ENCODE data around the gene PROM2.

The PROM2 gene

DNA sequence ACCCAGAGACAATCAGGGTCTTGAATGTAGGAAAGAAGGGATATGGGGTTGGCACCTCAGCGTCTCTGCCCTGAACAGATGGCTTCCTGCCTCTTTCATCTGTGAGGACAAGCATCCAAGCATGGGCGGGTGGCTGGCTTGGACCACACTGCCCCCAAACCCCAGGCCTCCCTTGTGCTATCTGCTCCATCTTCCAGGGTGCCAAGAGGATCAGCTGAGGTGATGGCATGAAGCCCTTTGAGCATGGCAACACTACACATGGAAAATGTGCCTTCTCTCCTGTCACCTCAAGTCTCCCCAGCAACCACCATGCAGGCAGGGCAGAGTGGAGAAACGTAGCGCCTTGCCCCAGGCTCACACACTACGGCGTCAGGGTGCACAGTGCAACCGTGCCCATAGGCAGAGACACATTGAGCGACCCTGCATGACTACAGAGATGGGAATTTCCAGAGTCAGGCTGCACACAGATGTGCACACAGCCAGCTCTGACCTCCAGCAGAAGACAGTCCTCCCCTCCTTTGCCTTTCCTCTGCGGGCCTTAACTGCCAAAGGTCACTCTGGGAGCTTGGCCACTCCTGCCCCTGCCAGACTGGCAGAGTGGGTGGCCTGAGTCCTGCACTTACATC is 24.4 kb downstream of the PROM2 start:
- no peaks in the 10 kb centered on the region for H3K36me3 ChIP-seq
- no peaks in the 10 kb centered on the region for H3K9me3 ChIP-seq
- H3K4me1 ChIP-seq, result no peaks in the 10 kb centered on the region
- no peak for DNase-seq
- no peaks in the 10 kb centered on the region for H3K27me3 ChIP-seq
- H3K4me3 ChIP-seq (ENCODE audit: low read depth, low read length), result no peak overlapping the region
- TF ChIP-seq, protein P1, sequence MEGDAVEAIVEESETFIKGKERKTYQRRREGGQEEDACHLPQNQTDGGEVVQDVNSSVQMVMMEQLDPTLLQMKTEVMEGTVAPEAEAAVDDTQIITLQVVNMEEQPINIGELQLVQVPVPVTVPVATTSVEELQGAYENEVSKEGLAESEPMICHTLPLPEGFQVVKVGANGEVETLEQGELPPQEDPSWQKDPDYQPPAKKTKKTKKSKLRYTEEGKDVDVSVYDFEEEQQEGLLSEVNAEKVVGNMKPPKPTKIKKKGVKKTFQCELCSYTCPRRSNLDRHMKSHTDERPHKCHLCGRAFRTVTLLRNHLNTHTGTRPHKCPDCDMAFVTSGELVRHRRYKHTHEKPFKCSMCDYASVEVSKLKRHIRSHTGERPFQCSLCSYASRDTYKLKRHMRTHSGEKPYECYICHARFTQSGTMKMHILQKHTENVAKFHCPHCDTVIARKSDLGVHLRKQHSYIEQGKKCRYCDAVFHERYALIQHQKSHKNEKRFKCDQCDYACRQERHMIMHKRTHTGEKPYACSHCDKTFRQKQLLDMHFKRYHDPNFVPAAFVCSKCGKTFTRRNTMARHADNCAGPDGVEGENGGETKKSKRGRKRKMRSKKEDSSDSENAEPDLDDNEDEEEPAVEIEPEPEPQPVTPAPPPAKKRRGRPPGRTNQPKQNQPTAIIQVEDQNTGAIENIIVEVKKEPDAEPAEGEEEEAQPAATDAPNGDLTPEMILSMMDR (IDR thresholded peaks at IDR 0.05; ENCODE audit: low read depth, low read length), result no peak

DNA sequence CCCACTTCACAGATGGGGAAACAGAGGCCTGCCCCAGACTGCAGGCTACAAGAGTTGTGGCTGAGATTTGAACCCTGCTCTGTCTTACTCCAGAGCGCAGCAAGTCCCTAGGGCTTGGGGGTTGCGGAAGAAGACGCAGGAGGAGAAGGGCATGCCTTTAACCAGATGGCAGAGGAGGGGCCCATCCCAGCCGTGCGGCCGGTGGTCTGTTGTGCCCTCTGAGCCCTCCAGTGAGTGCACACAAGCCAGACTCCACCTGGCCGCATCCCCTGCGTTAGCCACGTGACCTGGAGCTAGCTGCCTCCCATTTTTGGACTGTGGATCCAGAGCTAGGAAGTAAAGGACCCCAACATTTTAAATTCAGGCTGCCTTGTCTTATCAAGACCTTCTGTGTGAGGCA is 25.7 kb downstream of the PROM2 start:
- no peaks in the 10 kb centered on the region for H3K27me3 ChIP-seq
- H3K36me3 ChIP-seq, result no peaks in the 10 kb centered on the region
- DNase-seq, result no peak
- TF ChIP-seq, protein P1 (IDR thresholded peaks at IDR 0.05; ENCODE audit: low read depth, low read length), result no peak
- no peak overlapping the region for H3K4me3 ChIP-seq (ENCODE audit: low read depth, low read length)
- H3K9me3 ChIP-seq, result no peaks in the 10 kb centered on the region
- no peaks in the 10 kb centered on the region for H3K4me1 ChIP-seq

DNA sequence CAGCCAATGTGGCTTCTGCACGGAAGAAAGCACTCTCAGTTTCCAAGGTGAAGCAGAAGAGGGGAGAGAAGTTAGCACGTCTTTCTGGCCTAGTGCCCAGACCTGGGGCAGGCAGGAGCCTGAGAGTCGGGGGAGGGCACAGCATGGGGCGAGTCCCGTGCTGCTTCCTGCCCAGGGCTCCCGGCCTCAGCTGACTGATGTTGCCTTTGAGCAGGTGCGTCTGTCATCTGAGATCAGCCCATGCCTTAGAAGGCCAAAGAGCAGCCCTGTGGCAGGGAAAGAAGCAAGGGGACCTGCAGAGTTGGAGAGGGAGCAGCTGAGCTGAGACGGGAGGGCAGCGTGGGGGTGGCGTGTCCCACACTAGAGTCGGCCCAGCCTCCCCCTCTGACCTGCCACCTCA is 26.2 kb downstream of the PROM2 start:
- Histone ChIP-seq H3K4me1 (no peaks in the 10 kb centered on the region), H3K4me3 (ENCODE audit: low read depth, low read length) (no peak overlapping the region), H3K36me3 (no peaks in the 10 kb centered on the region), H3K27me3 (no peaks in the 10 kb centered on the region), H3K9me3 (no peaks in the 10 kb centered on the region)
- TF ChIP-seq, protein P1 (IDR thresholded peaks at IDR 0.05; ENCODE audit: low read depth, low read length), result no peak
- no peak for DNase-seq

DNA sequence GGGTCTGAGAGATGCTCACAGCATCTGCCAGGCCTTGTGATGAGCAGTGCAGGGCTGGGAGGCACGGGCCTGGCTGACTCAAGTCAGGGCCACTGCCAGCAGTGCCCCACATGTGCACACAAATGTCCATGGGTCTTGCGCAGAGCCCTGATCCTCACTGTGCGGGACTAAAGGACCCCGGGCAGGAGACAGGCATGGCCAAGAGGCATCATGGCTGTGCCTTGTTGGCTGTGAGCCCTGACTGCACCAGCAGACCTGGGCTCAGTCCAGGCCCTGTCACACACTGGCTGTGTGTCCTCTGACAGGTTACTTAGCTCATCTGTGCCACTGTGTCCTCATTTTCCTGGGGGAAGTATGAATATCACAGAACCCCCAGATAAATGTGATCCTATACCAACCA is 26.9 kb downstream of the PROM2 start:
- Histone ChIP-seq H3K27me3 (no peaks in the 10 kb centered on the region), H3K36me3 (no peaks in the 10 kb centered on the region), H3K9me3 (no peaks in the 10 kb centered on the region), H3K4me1 (no peaks in the 10 kb centered on the region), H3K4me3 (ENCODE audit: low read depth, low read length) (no peak overlapping the region)
- TF ChIP-seq, protein P1 (IDR thresholded peaks at IDR 0.05; ENCODE audit: low read depth, low read length), result no peak
- DNase-seq, result no peak

DNA sequence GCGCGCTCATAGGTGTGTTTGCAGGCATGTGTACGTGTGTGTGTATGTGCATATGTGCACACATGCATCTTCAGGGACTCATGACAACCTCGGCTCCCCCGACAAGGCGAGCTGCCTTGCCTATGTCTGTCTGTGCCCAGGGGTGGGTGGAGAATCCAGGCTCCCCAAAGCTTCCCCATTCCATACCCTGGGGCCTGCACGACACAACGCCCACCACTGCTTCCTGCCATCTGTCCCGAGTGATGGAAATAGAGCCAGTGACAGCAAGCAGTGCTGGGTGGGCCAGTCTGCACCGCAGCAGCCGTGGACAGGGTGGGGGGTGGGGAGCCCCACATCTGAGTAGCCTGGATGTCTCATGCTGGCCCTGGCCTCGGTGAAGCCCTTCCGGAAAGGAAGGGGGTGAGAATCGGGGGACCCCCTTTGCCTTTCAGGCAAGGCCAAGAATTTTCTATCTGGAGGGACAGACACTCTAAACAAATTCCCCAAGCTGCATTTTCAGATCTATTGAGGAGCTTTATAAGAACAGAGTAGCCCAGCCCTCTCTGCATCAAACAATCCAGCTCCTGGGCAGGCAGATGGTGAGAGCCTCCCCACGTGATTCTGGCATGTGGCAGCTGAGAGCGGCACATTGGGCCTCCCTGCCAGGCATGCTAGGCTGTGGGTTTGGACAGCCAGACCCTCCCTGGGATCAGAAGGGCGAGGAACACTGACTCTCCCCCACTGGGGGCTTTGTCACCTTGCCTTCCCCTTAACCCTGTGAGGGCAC is 27.8 kb downstream of the PROM2 start:
- Histone ChIP-seq H3K4me1 (no peaks in the 10 kb centered on the region), H3K27me3 (no peaks in the 10 kb centered on the region)
- TF ChIP-seq, protein P1 (IDR thresholded peaks at IDR 0.05; ENCODE audit: low read depth, low read length), result no peak

More for the DNA sequence above, 27.8 kb downstream of the PROM2 start:
- Histone ChIP-seq H3K36me3 (no peaks in the 10 kb centered on the region), H3K9me3 (no peaks in the 10 kb centered on the region), H3K4me3 (ENCODE audit: low read depth, low read length) (no peak overlapping the region)
- DNase-seq, result no peak
